ENCODE measurements around the gene RAB9A.
"Not testable (repeated sequence)": the region's sequence is repeated elsewhere in the genome, so short reads cannot be mapped to it uniquely, and the experiment has no call there.

The RAB9A gene

GRCh38 chrX:13688958-13689740 is at the start of gene RAB9A:
RAB9A (plus strand) TSS chrX:13689128; CDS start chrX:13708747, 19,619 bp downstream.
- peak; percentile 84 for DNase-seq

- DNase-seq = not testable (repeated sequence)
These were observed 47.2 kb upstream of the RAB9A start for GRCh38 chrX:13641684-13642083.

GRCh38 chrX:13645464-13646153 is 43.3 kb upstream of the RAB9A start:
- DNase-seq = no peak

- DNase-seq = peak; percentile 53
These were observed 42.8 kb upstream of the RAB9A start for GRCh38 chrX:13646154-13646549.

GRCh38 chrX:13647709-13648212 is 41.2 kb upstream of the RAB9A start:
- DNase-seq = no peak

- DNase-seq = not testable (repeated sequence)
These were observed 40.6 kb upstream of the RAB9A start for GRCh38 chrX:13648336-13648735.

GRCh38 chrX:13649838-13650237 is 39.1 kb upstream of the RAB9A start:
- DNase-seq = no peak

GRCh38 chrX:13650318-13650717 is 38.6 kb upstream of the RAB9A start:
- DNase-seq = no peak

- no peak for DNase-seq
These were observed 37.8 kb upstream of the RAB9A start for GRCh38 chrX:13651150-13651549.

- DNase-seq = no peak
These were observed 36.6 kb upstream of the RAB9A start for GRCh38 chrX:13652287-13652793.

GRCh38 chrX:13652850-13653693 is 35.9 kb upstream of the RAB9A start, which contains the start of gene TCEANC:
TCEANC (plus strand) TSS chrX:13653141; CDS start chrX:13662509, 9,368 bp downstream.
- DNase-seq = peak; percentile 96

- no peak for DNase-seq
These were observed 34.8 kb upstream of the RAB9A start for GRCh38 chrX:13654116-13654515.

- DNase-seq = no peak
These were observed 33.3 kb upstream of the RAB9A start for GRCh38 chrX:13655674-13656073.

- DNase-seq = peak; percentile 13
These were observed 30.3 kb upstream of the RAB9A start for GRCh38 chrX:13658602-13659001.

GRCh38 chrX:13659063-13659462 is 29.9 kb upstream of the RAB9A start:
- DNase-seq = no peak

- no peak for DNase-seq
These were observed 27.1 kb upstream of the RAB9A start for GRCh38 chrX:13661735-13662288.

GRCh38 chrX:13662355-13662791 is 26.6 kb upstream of the RAB9A start:
- no peak for DNase-seq

- DNase-seq = no peak
These were observed 24.9 kb upstream of the RAB9A start for GRCh38 chrX:13664020-13664419.

- DNase-seq = no peak
These were observed 22.1 kb upstream of the RAB9A start for GRCh38 chrX:13666836-13667235.

GRCh38 chrX:13667919-13668318 is 21.0 kb upstream of the RAB9A start:
- DNase-seq = no peak

GRCh38 chrX:13669246-13669737 is 19.6 kb upstream of the RAB9A start:
- DNase-seq = peak; percentile 15

GRCh38 chrX:13669755-13670154 is 19.2 kb upstream of the RAB9A start:
- not testable (repeated sequence) for DNase-seq
